GM06990 (cell line): ENCODE data around the gene CCL17.

Experiments
- DNase-seq: peaks from one replicate; pipeline ENCODE4 v3.0.0-alpha.2; 2011; ENCODE audit not compliant: insufficient read length; ENCODE audit errors: extremely low read depth
- H3K27me3 ChIP-seq: replicated peaks from 2 replicates; pipeline ENCODE4 v1.6.0; 2011; ENCODE audit warnings: low read length; ENCODE audit not compliant: control insufficient read depth, insufficient read depth
- H3K36me3 ChIP-seq: 2 replicates; pipeline ENCODE4 v1.5.1; 2011; ENCODE audit warnings: low read length; ENCODE audit not compliant: control insufficient read depth, insufficient read depth
- H3K4me3 ChIP-seq: replicated peaks from 2 replicates; pipeline ENCODE4 v1.5.1; 2011; ENCODE audit warnings: low read depth, mild to moderate bottlenecking, control low read depth, low read length
- TF ChIP-seq, protein P1 (sequence below): IDR thresholded peaks from 2 replicates; pipeline ENCODE4 v1.5.1; 2011; ENCODE audit warnings: low read length, control low read depth, mild to moderate bottlenecking, inconsistent platforms; ENCODE audit not compliant: insufficient read depth, poor library complexity, severe bottlenecking

Gene CCL17

GRCh38 chr16:57387598-57388354, 16.8 kb upstream of the CCL17 start:
- DNase-seq = no peak
- H3K36me3 ChIP-seq = no peaks in the 10 kb centered on the region
- no peaks in the 10 kb centered on the region for H3K27me3 ChIP-seq
- H3K4me3 ChIP-seq = no peak overlapping the region
- TF ChIP-seq, protein P1, sequence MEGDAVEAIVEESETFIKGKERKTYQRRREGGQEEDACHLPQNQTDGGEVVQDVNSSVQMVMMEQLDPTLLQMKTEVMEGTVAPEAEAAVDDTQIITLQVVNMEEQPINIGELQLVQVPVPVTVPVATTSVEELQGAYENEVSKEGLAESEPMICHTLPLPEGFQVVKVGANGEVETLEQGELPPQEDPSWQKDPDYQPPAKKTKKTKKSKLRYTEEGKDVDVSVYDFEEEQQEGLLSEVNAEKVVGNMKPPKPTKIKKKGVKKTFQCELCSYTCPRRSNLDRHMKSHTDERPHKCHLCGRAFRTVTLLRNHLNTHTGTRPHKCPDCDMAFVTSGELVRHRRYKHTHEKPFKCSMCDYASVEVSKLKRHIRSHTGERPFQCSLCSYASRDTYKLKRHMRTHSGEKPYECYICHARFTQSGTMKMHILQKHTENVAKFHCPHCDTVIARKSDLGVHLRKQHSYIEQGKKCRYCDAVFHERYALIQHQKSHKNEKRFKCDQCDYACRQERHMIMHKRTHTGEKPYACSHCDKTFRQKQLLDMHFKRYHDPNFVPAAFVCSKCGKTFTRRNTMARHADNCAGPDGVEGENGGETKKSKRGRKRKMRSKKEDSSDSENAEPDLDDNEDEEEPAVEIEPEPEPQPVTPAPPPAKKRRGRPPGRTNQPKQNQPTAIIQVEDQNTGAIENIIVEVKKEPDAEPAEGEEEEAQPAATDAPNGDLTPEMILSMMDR = no peak

DNA sequence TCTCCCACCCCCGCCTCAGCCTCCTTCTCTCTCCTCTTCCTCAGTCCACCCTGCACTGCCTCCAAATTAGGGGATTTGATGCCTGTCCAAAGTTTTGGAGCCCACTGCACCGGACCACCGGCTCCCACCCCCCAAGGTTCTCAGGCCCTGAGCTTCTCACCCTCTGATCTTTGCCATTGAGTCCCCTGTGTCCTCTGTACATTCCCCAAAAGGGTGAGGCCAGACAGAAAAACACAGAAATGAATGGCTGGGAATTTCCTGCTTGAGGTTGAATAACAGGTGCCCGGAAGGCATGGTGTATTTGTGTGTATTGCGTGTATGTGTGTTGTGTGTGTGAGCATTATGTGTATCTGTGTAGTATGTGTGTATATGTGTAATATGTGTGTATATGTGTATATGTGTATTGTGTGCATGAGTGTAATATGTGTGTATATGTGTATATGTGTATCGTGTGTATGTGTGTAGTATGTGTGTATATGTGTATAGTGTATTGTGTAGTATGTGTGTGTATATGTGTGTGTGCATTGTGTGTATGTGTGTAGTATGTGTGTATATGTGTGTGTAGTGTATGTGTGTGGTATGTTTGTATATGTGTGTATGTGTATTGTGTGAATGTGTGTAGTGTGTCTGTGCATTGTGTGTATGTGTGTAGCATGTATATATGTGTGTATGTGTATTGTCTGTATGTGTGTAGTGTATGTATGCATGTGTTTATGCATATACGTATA, 16.0 kb upstream of the CCL17 start:
- Histone ChIP-seq H3K27me3 (no peaks in the 10 kb centered on the region), H3K4me3 (no peak overlapping the region), H3K36me3 (no peaks in the 10 kb centered on the region)
- TF ChIP-seq, protein P1 = no peak
- DNase-seq = peak; percentile 81

- H3K36me3 ChIP-seq = no peaks in the 10 kb centered on the region
- no peaks in the 10 kb centered on the region for H3K27me3 ChIP-seq
- no peak overlapping the region for H3K4me3 ChIP-seq
- DNase-seq = no peak
- TF ChIP-seq, protein P1 = no peak
Measured at GRCh38 chr16:57389087-57389468, 15.5 kb upstream of the CCL17 start.

DNA sequence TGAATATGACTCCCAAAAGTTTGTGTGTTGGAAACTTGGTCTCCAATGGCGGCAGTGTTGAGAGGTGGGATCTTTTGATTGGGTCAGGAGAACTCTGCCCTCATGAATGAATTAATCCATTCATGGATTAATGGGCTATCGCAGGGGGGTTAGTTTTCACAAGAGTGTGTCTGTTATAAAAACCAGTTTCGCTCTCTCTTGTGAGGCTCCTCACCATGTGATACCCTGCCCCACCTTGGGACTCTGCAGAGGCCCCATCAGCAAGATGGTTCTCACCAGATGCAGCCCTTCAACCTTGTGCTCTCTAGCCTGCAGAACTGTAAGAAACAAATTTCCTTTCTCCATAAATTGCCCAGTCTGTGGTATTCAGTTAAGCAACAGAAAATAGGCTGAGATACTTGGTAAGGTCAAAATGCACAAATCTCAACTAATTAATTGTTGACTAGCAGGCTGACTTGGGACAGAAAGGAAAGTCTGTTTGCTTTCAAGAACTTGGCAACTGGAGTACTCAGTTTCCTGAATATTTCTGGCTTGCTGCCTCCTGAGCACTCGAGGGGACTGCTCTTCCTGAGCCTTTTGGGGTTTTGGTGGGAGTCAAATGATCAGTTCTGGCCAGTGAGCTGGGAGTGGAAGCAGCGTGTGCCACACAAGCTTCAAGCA, 13.8 kb upstream of the CCL17 start:
- TF ChIP-seq, protein P1 = no peak
- Histone ChIP-seq H3K4me3 (no peak overlapping the region), H3K27me3 (no peaks in the 10 kb centered on the region), H3K36me3 (no peaks in the 10 kb centered on the region)
- no peak for DNase-seq

- no peaks in the 10 kb centered on the region for H3K36me3 ChIP-seq
- no peaks in the 10 kb centered on the region for H3K27me3 ChIP-seq
- H3K4me3 ChIP-seq = no peak overlapping the region
- TF ChIP-seq, protein P1 = no peak
- no peak for DNase-seq
Measured at GRCh38 chr16:57391300-57391699, 13.3 kb upstream of the CCL17 start.
